Body of pancreas (tissue), 4 donors: ENCODE results near the gene PDZK1IP1.

Experiments
- CTCF ChIP-seq, 7 experiments: fragments of 450-650 bp in 4 of 7; fragments of 200-600 bp in 3 of 7; sonication (generic) in 3 of 7; IDR thresholded peaks; one replicate each; pipeline ENCODE4 v1.5.1; 2016 to 2019; ENCODE audit warnings: antibody characterized with exemption in 7 of 7
- POLR2A ChIP-seq, 3 donors: fragments of 450-650 bp; IDR thresholded peaks; one replicate each; pipeline ENCODE4 v1.6.1; 2016; ENCODE audit warnings: antibody characterized with exemption in 3 of 3, mild to moderate bottlenecking in 2 of 3

GRCh38 chr1:47184822-47185677 lies 4.8 kb downstream of the PDZK1IP1 start:
- no peak for TF ChIP-seq CTCF (IDR thresholded peaks at IDR 0.05)
- TF ChIP-seq POLR2A (IDR thresholded peaks at IDR 0.05), result no peak
